Neural cell (in vitro differentiated cells): Measurements from ENCODE around the gene DCAF5. TPM values are rescaled to one million over a fixed set of nuclear protein-coding genes. Genes with fewer than 3 reads are reported as not detected.

Experiments used
- H2AFZ ChIP-seq: fragments of 200-600, 300-800 bp; sonication (generic), shearing (Covaris generic); 2 replicates; pipeline ENCODE4 v1.6.0; 2014; ENCODE audit warnings: low read depth, mild to moderate bottlenecking, antibody characterized with exemption, low read length, moderate library complexity
- H3F3A ChIP-seq: fragments of 200-600 bp; shearing (Covaris generic); 2 replicates; pipeline ENCODE4 v1.6.1; 2016; ENCODE audit warnings: mild to moderate bottlenecking, moderate library complexity, mixed read lengths, antibody characterized with exemption, low read length; ENCODE audit not compliant: insufficient read depth, poor library complexity, severe bottlenecking
- H3K27ac ChIP-seq: fragments of 200-600, 300-800 bp; sonication (generic), shearing (Covaris generic); 2 replicates; pipeline ENCODE4 v1.5.1; 2014; ENCODE audit warnings: mild to moderate bottlenecking, low read length, moderate library complexity
- H3K27me3 ChIP-seq: fragments of 300-800, 200-600 bp; sonication (generic), shearing (Covaris generic); 2 replicates; pipeline ENCODE4 v1.6.0; 2014; ENCODE audit warnings: mild to moderate bottlenecking, low read depth, low read length, moderate library complexity; ENCODE audit not compliant: insufficient read depth
- H3K36me3 ChIP-seq: fragments of 300-800, 200-600 bp; sonication (generic), shearing (Covaris generic); 2 replicates; pipeline ENCODE4 v1.5.1; 2014; ENCODE audit warnings: mild to moderate bottlenecking, antibody characterized with exemption, low read length, moderate library complexity; ENCODE audit not compliant: insufficient read depth
- H3K4me2 ChIP-seq: fragments of 300-800, 200-600 bp; sonication (generic), shearing (Covaris generic); 2 replicates; pipeline ENCODE4 v1.6.0; 2014; ENCODE audit warnings: mild to moderate bottlenecking, low read length
- H3K4me3 ChIP-seq: fragments of 300-800, 200-600 bp; sonication (generic), shearing (Covaris generic); 2 replicates; pipeline ENCODE4 v1.5.1; 2014; ENCODE audit warnings: mild to moderate bottlenecking, low read length, moderate library complexity
- H3K79me2 ChIP-seq: fragments of 200-600 bp; shearing (Covaris generic); replicated peaks from 2 replicates; pipeline ENCODE4 v1.6.0; 2014; ENCODE audit warnings: mild to moderate bottlenecking, low read length, moderate library complexity; ENCODE audit not compliant: insufficient read depth
- H3K9ac ChIP-seq: fragments of 300-800, 200-600 bp; sonication (generic), shearing (Covaris generic); 2 replicates; pipeline ENCODE4 v1.6.1; 2016; ENCODE audit warnings: mild to moderate bottlenecking, low read length, mixed read lengths
- H3K9me2 ChIP-seq: fragments of 200-600 bp; shearing (Covaris generic); 2 replicates; pipeline ENCODE4 v1.6.1; 2016; ENCODE audit warnings: mild to moderate bottlenecking, low read length, mixed read lengths; ENCODE audit not compliant: insufficient read depth
- H3K9me3 ChIP-seq: fragments of 200-600, 300-800 bp; sonication (generic), shearing (Covaris generic); 2 replicates; pipeline ENCODE4 v1.6.1; 2016; ENCODE audit warnings: mild to moderate bottlenecking, mixed run types, low read length, moderate library complexity, mixed read lengths
- H4K20me1 ChIP-seq: fragments of 200-600 bp; shearing (Covaris generic); 2 replicates; pipeline ENCODE4 v1.6.1; 2016; ENCODE audit warnings: mild to moderate bottlenecking, mixed run types; ENCODE audit not compliant: insufficient read depth
- EP300 ChIP-seq: fragments of 450-650 bp; conservative IDR thresholded peaks from 2 replicates; pipeline ENCODE4 v1.6.1; 2014; ENCODE audit warnings: antibody characterized with exemption, mild to moderate bottlenecking, moderate library complexity; ENCODE audit not compliant: poor library complexity, severe bottlenecking
- EZH2 ChIP-seq: fragments of 200-600, 300-800 bp; shearing (Covaris generic), sonication (generic); IDR thresholded peaks from 2 replicates; pipeline ENCODE4 v1.6.1; 2014; ENCODE audit warnings: antibody characterized with exemption, low read length, borderline replicate concordance, mild to moderate bottlenecking; ENCODE audit not compliant: insufficient read depth, poor library complexity, severe bottlenecking
- MXI1 ChIP-seq: fragments of 450-650 bp; conservative IDR thresholded peaks from 2 replicates; pipeline ENCODE4 v1.6.1; 2014; ENCODE audit warnings: antibody characterized with exemption, mild to moderate bottlenecking; ENCODE audit not compliant: poor library complexity, severe bottlenecking
- POLR2AphosphoS5 ChIP-seq: IDR thresholded peaks from 2 replicates; pipeline ENCODE4 v1.6.1; 2012
- RAD21 ChIP-seq: fragments of 450-650 bp; conservative IDR thresholded peaks from 2 replicates; pipeline ENCODE4 v1.6.1; 2014; ENCODE audit warnings: antibody characterized with exemption, mild to moderate bottlenecking, moderate library complexity
- REST ChIP-seq: IDR thresholded peaks from 2 replicates; pipeline ENCODE4 v1.6.1; 2012; ENCODE audit warnings: borderline replicate concordance
- SMC3 ChIP-seq: fragments of 450-650 bp; conservative IDR thresholded peaks from 2 replicates; pipeline ENCODE4 v1.6.1; 2014; ENCODE audit warnings: antibody characterized with exemption, mild to moderate bottlenecking, moderate library complexity; ENCODE audit not compliant: poor library complexity
- TAF1 ChIP-seq: IDR thresholded peaks from 2 replicates; pipeline ENCODE4 v1.6.1; 2012; ENCODE audit warnings: low read depth
- polyA plus RNA-seq: library from polyadenylated mRNA; depleted of rRNA; stranded (reverse); fragments of >200 nt; gene quantifications from 2 replicates; pipeline ENCODE4 v1.2.3, GENCODE V29; 2014
- small RNA-seq, 3 experiments: library from RNA; depleted of rRNA; stranded (forward); fragments of <200 nt; gene quantifications; one replicate each; pipeline ENCODE3, GENCODE V24; 2012
- TF ChIP-seq, protein P1 (sequence below): fragments of 450-650 bp; IDR thresholded peaks from 2 replicates; pipeline ENCODE4 v1.5.1; 2014; ENCODE audit warnings: antibody characterized with exemption, mild to moderate bottlenecking, moderate library complexity; ENCODE audit not compliant: poor library complexity, severe bottlenecking

Gene DCAF5
- polyA plus RNA-seq, 1 donor from 2014 or later: 33.5 TPM

GRCh38 chr14:69002069-69002468 is 150.8 kb downstream of the DCAF5 start:
- Histone ChIP-seq H3K9ac (no peak overlapping the region), H3K36me3 (no peaks in the 10 kb centered on the region), H3F3A (no peaks in the 10 kb centered on the region), H4K20me1 (no peaks in the 10 kb centered on the region), H3K4me2 (no peak overlapping the region), H3K27ac (no peak overlapping the region), H3K27me3 (no peaks in the 10 kb centered on the region), H3K9me2 (no peaks in the 10 kb centered on the region), H3K79me2 (no peaks in the 10 kb centered on the region), H3K4me3 (no peak overlapping the region), H3K9me3 (no peaks in the 10 kb centered on the region), H2AFZ (no peak overlapping the region)
- TF ChIP-seq, protein P1, sequence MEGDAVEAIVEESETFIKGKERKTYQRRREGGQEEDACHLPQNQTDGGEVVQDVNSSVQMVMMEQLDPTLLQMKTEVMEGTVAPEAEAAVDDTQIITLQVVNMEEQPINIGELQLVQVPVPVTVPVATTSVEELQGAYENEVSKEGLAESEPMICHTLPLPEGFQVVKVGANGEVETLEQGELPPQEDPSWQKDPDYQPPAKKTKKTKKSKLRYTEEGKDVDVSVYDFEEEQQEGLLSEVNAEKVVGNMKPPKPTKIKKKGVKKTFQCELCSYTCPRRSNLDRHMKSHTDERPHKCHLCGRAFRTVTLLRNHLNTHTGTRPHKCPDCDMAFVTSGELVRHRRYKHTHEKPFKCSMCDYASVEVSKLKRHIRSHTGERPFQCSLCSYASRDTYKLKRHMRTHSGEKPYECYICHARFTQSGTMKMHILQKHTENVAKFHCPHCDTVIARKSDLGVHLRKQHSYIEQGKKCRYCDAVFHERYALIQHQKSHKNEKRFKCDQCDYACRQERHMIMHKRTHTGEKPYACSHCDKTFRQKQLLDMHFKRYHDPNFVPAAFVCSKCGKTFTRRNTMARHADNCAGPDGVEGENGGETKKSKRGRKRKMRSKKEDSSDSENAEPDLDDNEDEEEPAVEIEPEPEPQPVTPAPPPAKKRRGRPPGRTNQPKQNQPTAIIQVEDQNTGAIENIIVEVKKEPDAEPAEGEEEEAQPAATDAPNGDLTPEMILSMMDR: no peak
- no peak for TF ChIP-seq POLR2AphosphoS5
- TF ChIP-seq RAD21: no peak
- TF ChIP-seq EP300: no peak
- TF ChIP-seq REST: no peak
- TF ChIP-seq EZH2: no peak
- TF ChIP-seq SMC3: no peak
- TF ChIP-seq MXI1: no peak
- TF ChIP-seq TAF1: no peak

- H3F3A ChIP-seq: no peaks in the 10 kb centered on the region
These were observed 151.5 kb downstream of the DCAF5 start for GRCh38 chr14:69001375-69001774.

More at GRCh38 chr14:69001375-69001774, 151.5 kb downstream of the DCAF5 start:
- Histone ChIP-seq H3K4me3 (no peak overlapping the region), H3K4me2 (no peak overlapping the region), H3K79me2 (no peaks in the 10 kb centered on the region), H3K9ac (no peak overlapping the region), H3K9me2 (no peaks in the 10 kb centered on the region), H3K9me3 (no peaks in the 10 kb centered on the region), H4K20me1 (no peaks in the 10 kb centered on the region), H3K27me3 (no peaks in the 10 kb centered on the region), H3K27ac (no peak overlapping the region), H2AFZ (no peak overlapping the region), H3K36me3 (no peaks in the 10 kb centered on the region)
- TF ChIP-seq TAF1: no peak
- TF ChIP-seq SMC3: no peak
- no peak for TF ChIP-seq RAD21
- no peak for TF ChIP-seq EP300
- TF ChIP-seq, protein P1: no peak
- no peak for TF ChIP-seq EZH2
- TF ChIP-seq POLR2AphosphoS5: no peak

Small RNA genes lying within 50 kb of the gene (small RNA-seq; reads per million reads assigned to genes)
- gene RF00019: 0 to 1.2 (median 0) reads per million in 3 experiments
- 0 reads per million in 3 experiments for gene RPS29P1

Other genes with a start within 250 kb of the DCAF5 start
- gene ACTN1, start 173.8 kb downstream of the DCAF5 start, polyA plus RNA-seq: 8.2 and 10.8 TPM in 2 replicates
- 43.3 and 49.9 TPM in 2 replicates for gene EXD2, start 38.4 kb upstream of the DCAF5 start, polyA plus RNA-seq
- 23.8 and 25.2 TPM in 2 replicates for gene GALNT16, start 107.0 kb upstream of the DCAF5 start, polyA plus RNA-seq
- 423 and 480 TPM in 2 replicates for gene ERH, start 245.2 kb upstream of the DCAF5 start, polyA plus RNA-seq
- gene SLC39A9, start 245.6 kb upstream of the DCAF5 start, polyA plus RNA-seq: 86.2 and 88.5 TPM in 2 replicates